ENCODE data around the gene KRTAP19-7.

The KRTAP19-7 gene, protein sequence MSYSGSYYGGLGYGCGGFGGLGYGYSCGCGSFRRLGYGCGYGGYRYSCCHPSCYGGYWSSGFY

DNA sequence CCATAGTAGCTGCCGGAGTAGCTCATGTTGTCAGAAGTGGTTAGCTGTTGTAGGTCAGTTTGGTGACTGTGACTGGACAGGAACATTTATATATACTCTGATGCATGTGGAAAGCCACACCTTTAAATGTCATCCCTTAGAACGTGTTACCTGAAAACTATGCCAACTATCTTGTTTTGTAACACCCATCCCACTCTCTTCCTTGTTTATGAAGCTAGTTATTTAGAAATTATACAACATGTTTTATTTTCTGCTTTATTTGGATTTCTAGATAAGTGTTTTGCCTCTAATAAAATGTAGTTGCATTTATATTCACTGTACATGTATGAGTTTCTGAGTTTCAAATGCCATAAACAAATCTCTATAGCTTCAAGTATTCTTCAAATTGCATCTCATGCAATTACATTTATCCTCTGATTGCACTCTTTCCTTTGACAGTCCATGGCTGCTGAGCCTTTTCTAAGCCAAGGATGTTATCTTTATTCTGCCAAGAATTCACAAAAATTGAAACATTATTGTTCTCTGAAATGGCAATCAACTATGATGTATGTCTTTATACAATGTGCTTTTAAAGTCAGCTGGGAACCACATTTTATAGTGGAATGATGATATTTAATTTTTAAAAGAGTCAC is at the start of gene KRTAP19-7:
Gene KRTAP19-7, minus strand, starts transcription at position 51 of the 632 bp plus-strand sequence. Its CDS starts 25 bp downstream, at position 26.
- Mint-ChIP-seq H3K27me3 (peaks cover 1% of the 10 kb centered on the region), H3K9me3 (no peaks in the 10 kb centered on the region), H3K4me3 (no peak within 1 kb of the TSS), H3K36me3 (no peaks in the 10 kb centered on the region), H3K4me1 (no peaks in the 10 kb centered on the region), H3K27ac (no peak within 1 kb of the TSS)

DNA sequence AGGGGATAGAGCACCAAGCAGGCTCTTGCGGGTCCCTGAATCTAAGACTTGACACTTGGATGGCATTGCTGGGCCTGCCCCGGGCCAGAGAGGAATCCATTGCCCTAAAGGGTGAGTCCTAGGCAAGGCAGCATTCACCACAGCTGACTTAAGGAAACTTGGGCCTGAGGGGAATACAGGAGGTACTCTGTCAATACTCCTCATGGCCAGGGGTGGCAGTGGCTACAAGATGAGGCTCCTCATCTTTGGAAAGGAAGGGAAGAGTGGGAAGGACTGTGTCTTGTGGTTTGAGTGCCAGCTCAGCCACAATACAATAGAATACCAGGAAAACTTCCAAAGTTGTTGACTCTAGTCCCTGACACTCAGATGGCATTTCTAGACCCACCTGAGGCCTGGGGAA is 44.9 kb upstream of the KRTAP19-7 start:
- Mint-ChIP-seq H3K9me3 (peaks cover 6% of the 10 kb centered on the region), H3K27ac (no peak overlapping the region), H3K4me1 (no peaks in the 10 kb centered on the region), H3K4me3 (no peak overlapping the region), H3K36me3 (no peaks in the 10 kb centered on the region), H3K27me3 (peaks cover 2% of the 10 kb centered on the region)

DNA sequence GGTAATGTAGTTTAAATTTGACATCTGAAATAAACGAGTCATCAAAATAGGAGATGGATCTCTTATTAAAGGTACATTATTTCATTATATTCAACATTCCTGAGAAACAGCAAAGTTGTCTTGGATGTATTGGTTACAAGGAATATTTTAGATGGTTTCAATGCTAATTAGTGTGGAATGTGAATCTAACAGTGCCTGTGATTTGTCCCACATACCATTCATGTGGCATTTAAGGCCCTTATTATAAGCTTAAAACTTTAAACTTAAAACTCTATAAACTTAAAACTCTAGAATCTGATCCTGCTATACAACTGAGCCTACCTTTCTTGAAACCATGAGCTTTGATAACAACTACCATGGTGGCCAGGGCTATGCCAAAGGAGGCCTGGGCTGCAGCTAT is 39.7 kb upstream of the KRTAP19-7 start, which contains the start of gene KRTAP22-1:
Gene KRTAP22-1, plus strand, starts transcription at position 301 of the 400 bp plus-strand sequence.
- Mint-ChIP-seq H3K27ac (no peak within 1 kb of the TSS), H3K36me3 (no peaks in the 10 kb centered on the region), H3K27me3 (no peaks in the 10 kb centered on the region)

DNA sequence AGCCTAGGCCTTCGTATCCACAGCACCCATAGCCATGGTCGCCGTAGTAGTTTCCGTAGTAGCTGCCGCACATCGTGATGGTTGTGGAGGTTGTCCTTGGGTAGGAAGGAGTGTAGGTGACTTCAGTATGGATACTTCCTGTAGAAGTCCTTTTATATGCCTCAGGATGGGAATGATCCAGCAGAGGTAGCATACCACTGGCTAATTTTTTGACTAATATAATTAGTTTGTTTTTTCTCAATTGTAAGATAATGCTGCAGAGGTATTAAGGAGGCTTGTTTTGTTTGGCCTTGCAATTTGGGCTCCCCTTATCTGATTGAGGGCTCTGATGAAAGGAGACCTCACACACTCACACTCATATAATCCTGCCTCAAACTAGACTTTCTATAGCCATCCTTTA is 37.7 kb upstream of the KRTAP19-7 start, which contains the start of gene KRTAP6-2:
Gene KRTAP6-2, minus strand, starts transcription at position 101 of the 400 bp plus-strand sequence. Its CDS starts 28 bp downstream, at position 73.
- no peaks in the 10 kb centered on the region for H3K36me3 Mint-ChIP-seq
- no peak within 1 kb of the TSS for H3K4me3 Mint-ChIP-seq
- peaks cover 6% of the 10 kb centered on the region for H3K9me3 Mint-ChIP-seq
- no peaks in the 10 kb centered on the region for H3K27me3 Mint-ChIP-seq
- no peak within 1 kb of the TSS for H3K27ac Mint-ChIP-seq
- no peaks in the 10 kb centered on the region for H3K4me1 Mint-ChIP-seq

More for the DNA sequence above, 39.7 kb upstream of the KRTAP19-7 start, which contains the start of gene KRTAP22-1:
- Mint-ChIP-seq H3K4me1 (no peaks in the 10 kb centered on the region), H3K4me3 (no peak within 1 kb of the TSS), H3K9me3 (peaks cover 6% of the 10 kb centered on the region)

DNA sequence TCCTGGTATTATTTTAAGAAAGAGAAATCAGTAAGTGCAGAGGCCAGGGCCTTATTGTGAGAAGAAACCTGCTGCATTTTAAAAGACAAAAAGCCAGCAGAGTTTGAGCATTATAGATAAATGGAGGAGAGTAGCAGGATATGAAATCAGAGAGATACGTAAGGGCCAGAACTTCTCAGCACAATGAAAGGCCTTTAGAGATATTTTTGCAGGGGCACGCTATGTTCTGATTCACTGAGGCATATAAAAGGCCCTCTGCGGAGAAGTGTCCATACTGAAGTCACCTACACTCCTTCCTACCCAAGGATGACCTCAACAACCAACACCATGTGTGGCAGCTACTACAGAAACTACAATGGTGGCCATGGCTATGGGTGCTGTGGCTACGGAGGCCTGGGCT is 31.0 kb upstream of the KRTAP19-7 start, which contains the start of gene KRTAP6-3:
Gene KRTAP6-3, plus strand, starts transcription at position 301 of the 400 bp plus-strand sequence. Its CDS starts 6 bp downstream, at position 307.
- H3K27ac Mint-ChIP-seq = no peak within 1 kb of the TSS
- no peaks in the 10 kb centered on the region for H3K27me3 Mint-ChIP-seq
- no peaks in the 10 kb centered on the region for H3K4me1 Mint-ChIP-seq
- no peak within 1 kb of the TSS for H3K4me3 Mint-ChIP-seq
- no peaks in the 10 kb centered on the region for H3K9me3 Mint-ChIP-seq
- no peaks in the 10 kb centered on the region for H3K36me3 Mint-ChIP-seq

DNA sequence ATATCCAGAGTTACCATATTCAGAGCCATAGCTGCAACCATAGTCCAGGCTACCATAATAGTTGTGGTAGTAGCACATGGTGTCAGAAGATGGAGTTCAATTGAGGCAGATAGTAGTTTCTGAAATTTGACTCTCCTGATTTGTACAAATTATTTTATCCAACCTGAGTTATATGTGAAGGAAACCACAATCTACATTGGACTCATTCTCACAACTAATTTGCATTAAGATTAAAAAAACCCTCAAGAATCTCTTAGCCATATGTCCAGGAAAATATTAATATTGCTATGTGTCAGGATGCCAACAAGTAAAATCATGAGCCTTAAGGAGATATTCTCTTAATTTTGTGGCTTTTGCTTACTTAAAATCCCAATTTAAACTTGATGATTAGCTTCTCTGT is 29.2 kb upstream of the KRTAP19-7 start, which contains the start of gene KRTAP22-2:
Gene KRTAP22-2, minus strand, starts transcription at position 101 of the 400 bp plus-strand sequence.
- Mint-ChIP-seq H3K4me3 (no peak within 1 kb of the TSS), H3K27ac (no peak within 1 kb of the TSS), H3K4me1 (no peaks in the 10 kb centered on the region), H3K36me3 (no peaks in the 10 kb centered on the region), H3K9me3 (no peaks in the 10 kb centered on the region), H3K27me3 (no peaks in the 10 kb centered on the region)

DNA sequence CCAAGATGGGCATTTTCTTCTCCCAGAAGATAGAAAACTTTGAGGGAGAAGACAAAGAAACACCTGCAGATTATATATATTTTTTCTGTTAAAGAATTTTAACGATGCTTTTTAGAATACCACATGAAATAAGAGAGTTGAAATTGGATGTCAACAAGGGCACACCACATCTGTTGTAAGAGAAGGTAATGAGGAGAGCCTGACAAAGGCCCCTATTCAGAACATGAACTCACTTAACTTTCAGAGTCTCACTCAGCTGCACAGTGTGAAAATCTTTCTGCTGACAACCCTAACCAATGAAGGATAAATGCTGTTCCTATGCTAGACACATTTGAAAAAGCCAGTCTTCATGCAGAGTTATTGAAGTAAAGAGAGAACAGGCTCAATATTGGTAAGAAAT is 21.8 kb upstream of the KRTAP19-7 start:
- no peaks in the 10 kb centered on the region for H3K36me3 Mint-ChIP-seq
- H3K27me3 Mint-ChIP-seq = peaks cover 5% of the 10 kb centered on the region
- H3K4me1 Mint-ChIP-seq = peaks cover 4% of the 10 kb centered on the region
- H3K4me3 Mint-ChIP-seq = no peak overlapping the region
- peaks cover 9% of the 10 kb centered on the region for H3K9me3 Mint-ChIP-seq
- no peak overlapping the region for H3K27ac Mint-ChIP-seq

DNA sequence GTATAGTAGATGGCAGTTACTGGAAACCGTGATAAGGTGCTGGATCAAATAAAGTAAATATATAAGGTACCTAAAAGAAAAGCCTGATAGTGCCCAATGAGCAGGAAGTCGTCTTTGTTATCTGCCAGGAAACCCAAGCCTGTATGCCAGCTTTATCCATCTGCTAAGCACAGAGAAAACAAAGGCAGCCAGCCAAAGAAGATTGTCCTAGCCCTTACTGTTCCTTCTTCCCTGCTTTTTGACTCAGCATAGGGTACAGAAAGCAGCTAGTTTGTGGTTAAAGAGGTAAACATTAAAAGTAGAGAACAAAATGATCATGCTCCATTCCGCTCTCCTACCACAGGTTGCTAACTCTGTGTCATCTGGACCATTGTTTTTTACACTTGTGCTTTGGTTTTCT is 19.0 kb upstream of the KRTAP19-7 start:
- Mint-ChIP-seq H3K36me3 (no peaks in the 10 kb centered on the region), H3K27me3 (peaks cover 5% of the 10 kb centered on the region), H3K9me3 (peaks cover 9% of the 10 kb centered on the region), H3K4me3 (no peak overlapping the region), H3K4me1 (peaks cover 9% of the 10 kb centered on the region), H3K27ac (no peak overlapping the region)

DNA sequence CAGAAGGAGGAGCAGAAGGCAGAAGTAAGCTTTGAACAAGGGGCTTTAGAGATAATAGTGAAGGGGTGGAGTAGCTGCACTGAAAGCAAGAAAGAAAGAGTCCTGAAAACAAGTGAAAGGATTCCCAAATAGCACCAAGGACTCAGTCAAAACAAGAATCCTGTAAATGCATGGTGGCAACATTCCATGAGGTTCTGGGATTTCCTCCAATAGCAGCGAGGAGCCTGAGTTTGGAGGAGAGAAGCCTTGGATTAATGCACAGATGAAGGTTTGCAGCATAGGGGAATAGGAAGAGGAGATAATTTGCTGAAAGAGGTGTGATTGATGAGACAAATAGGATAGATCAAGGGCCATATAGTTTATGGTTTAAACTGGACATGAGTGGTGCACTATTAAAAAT is 18.2 kb upstream of the KRTAP19-7 start:
- Mint-ChIP-seq H3K27ac (no peak overlapping the region), H3K4me3 (no peak overlapping the region), H3K9me3 (peaks cover 3% of the 10 kb centered on the region), H3K27me3 (no peaks in the 10 kb centered on the region), H3K36me3 (no peaks in the 10 kb centered on the region), H3K4me1 (peaks cover 9% of the 10 kb centered on the region)

DNA sequence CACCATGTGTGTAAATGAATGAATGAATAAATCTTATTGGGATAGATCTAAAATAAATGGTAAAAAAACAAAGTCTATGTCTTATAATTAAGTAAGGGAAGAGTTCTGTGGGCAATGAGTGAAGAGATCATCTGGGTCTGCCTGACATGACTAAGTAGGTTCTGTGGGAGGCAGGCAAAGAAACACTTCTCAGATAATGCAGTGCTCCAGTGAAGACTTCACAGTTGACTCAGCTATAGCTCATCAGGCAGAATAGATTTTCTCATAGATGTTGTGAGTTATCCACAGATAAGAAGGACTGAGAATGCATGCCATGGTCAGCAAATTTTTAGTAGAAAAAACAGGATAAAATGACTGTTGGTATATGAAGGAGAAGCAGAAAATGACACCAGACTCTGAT is 16.7 kb upstream of the KRTAP19-7 start:
- H3K4me3 Mint-ChIP-seq = no peak overlapping the region
- no peak overlapping the region for H3K27ac Mint-ChIP-seq
- H3K9me3 Mint-ChIP-seq = no peaks in the 10 kb centered on the region
- no peaks in the 10 kb centered on the region for H3K36me3 Mint-ChIP-seq
- no peaks in the 10 kb centered on the region for H3K27me3 Mint-ChIP-seq
- H3K4me1 Mint-ChIP-seq = peaks cover 9% of the 10 kb centered on the region

DNA sequence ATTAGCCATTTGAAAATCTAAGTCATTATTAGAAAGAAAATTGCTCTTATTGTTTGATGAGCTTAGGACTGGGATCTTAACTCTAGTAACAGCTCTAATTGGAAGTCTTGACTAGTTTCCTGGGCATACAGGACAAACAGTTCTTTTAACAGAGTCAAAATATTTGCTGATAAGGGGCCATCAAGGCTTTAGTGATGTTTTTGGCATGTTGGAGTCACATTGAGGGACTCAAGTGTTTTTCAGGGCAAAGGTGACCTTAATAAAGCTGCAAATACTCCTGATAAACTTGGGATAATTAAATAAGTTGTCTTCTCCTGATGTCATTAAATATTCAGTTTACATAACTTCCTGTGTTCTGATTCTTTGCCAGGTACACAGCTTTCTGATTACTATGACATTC is 6.5 kb upstream of the KRTAP19-7 start:
- Mint-ChIP-seq H3K9me3 (no peaks in the 10 kb centered on the region), H3K27me3 (peaks cover 2% of the 10 kb centered on the region)

DNA sequence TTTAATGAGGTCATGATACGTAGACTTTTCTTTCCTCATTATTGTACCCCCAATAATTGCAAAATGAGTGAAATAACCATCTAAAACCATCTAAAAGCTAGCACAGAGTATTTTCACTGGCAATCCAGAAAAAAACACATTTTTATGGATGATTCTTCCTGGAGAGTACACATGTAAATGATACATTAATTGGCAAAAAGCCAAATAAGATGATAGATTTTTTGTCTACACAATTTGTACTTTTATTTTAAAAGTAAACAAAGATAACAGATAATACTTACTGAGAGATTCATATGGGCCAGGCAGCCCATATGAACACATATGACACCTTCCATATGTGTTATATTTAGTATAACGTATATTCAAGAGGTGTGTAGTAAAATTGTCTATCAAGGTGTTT is 2.5 kb upstream of the KRTAP19-7 start:
- peaks cover 1% of the 10 kb centered on the region for H3K27me3 Mint-ChIP-seq
- H3K4me3 Mint-ChIP-seq = no peak overlapping the region
- no peaks in the 10 kb centered on the region for H3K4me1 Mint-ChIP-seq
- no peaks in the 10 kb centered on the region for H3K36me3 Mint-ChIP-seq
- H3K27ac Mint-ChIP-seq = no peak overlapping the region
- H3K9me3 Mint-ChIP-seq = no peaks in the 10 kb centered on the region

More for the DNA sequence above, 6.5 kb upstream of the KRTAP19-7 start:
- H3K4me3 Mint-ChIP-seq = no peak overlapping the region
- no peaks in the 10 kb centered on the region for H3K4me1 Mint-ChIP-seq
- no peaks in the 10 kb centered on the region for H3K36me3 Mint-ChIP-seq
- no peak overlapping the region for H3K27ac Mint-ChIP-seq

DNA sequence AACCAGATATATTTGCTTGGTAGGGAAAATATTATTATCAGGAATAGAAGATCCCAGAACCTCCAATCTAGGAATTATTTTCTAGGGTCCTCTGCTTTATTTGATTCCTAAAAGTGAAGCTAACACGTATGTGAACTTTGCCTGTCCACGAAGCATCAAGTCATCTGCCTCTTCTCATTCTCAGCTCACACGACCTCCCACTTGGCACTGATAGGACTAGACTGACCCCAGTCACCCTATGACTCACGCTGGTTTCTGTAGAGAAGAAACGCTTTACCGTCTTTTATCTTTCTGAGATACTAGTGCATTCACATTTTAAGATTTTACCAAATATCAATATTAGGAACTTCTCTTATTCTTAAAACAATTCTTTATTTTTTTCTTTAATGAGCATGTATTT is 2.0 kb upstream of the KRTAP19-7 start:
- Mint-ChIP-seq H3K9me3 (no peaks in the 10 kb centered on the region), H3K27ac (no peak overlapping the region), H3K36me3 (no peaks in the 10 kb centered on the region), H3K27me3 (peaks cover 1% of the 10 kb centered on the region), H3K4me1 (no peaks in the 10 kb centered on the region), H3K4me3 (no peak overlapping the region)

DNA sequence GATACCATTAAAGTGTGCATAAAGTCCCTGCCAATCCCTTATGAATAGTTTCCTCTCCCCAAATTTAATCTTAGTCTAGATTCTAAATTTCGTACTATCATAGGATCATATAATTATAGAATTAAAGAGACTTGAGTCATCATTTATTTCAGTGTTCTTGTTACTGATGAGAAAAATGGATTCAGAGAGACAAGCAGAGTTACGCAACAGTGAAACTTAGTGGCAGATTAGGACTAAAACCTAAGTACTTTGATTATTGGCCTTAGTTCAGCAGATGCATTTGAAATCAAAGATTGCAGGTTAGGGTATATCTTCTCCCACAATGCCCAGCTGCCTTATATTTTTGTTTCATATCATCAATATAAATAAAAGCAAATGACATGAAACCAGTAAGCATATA is 843 bp upstream of the KRTAP19-7 start:
- peaks cover 1% of the 10 kb centered on the region for H3K27me3 Mint-ChIP-seq
- no peaks in the 10 kb centered on the region for H3K36me3 Mint-ChIP-seq
- no peak overlapping the region for H3K4me3 Mint-ChIP-seq
- no peaks in the 10 kb centered on the region for H3K9me3 Mint-ChIP-seq
- H3K27ac Mint-ChIP-seq = no peak overlapping the region
- no peaks in the 10 kb centered on the region for H3K4me1 Mint-ChIP-seq

DNA sequence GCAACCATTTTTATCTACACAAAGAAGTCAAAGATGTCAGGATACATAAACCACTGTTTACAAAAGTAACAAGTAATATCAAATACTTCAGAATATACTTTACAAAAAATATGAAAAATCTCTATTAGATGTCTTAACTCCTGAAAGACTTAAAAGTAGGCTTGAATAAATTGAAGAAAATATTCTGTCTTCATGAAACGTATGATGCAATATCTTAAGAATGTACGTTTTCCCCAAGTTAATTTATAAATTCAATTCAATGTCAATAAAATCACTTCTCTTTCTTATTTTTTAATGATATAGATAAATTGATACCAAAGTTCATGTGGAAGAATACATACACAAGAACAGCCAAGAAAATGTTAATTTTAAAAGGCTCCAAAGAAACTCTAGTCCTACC is 6.0 kb downstream of the KRTAP19-7 start:
- Mint-ChIP-seq H3K36me3 (peaks cover 2% of the 10 kb centered on the region), H3K9me3 (no peaks in the 10 kb centered on the region), H3K27me3 (peaks cover 3% of the 10 kb centered on the region), H3K4me1 (no peaks in the 10 kb centered on the region), H3K27ac (no peak overlapping the region), H3K4me3 (no peak overlapping the region)

DNA sequence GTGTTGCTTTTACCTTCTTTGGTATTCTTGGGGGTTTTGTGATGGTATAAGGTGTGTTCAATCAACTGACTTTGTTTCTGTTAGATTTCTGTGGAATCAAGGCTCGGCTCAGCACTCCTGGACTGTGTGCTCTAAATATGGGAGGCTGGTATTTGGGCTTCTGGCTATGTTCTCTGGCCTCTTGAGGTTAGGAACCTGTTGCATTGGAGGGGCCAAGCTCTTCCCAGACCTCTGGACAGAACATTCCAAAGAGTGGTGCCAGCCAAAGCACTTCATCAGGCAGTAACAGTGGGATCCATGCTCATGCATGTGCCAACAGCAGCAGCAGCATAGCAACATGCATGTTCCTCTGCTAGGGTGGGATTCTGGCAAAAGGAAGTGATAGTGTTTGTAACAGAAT is 8.3 kb downstream of the KRTAP19-7 start:
- H3K27ac Mint-ChIP-seq = no peak overlapping the region
- H3K27me3 Mint-ChIP-seq = peaks cover 3% of the 10 kb centered on the region
- no peak overlapping the region for H3K4me3 Mint-ChIP-seq
- no peaks in the 10 kb centered on the region for H3K9me3 Mint-ChIP-seq
- no peaks in the 10 kb centered on the region for H3K4me1 Mint-ChIP-seq
- H3K36me3 Mint-ChIP-seq = peaks cover 2% of the 10 kb centered on the region

Measured in activated naive CD4-positive, alpha-beta T cell treated with anti-CD3 and anti-CD28 coated beads, Interleukin-2, amount 50 U/mL, for 24 hours (primary cell).